Skeletal muscle tissue (tissue), 4 donors: ENCODE data around the gene ACVR1. TPM values are rescaled to one million over a fixed set of nuclear protein-coding genes. Genes with fewer than 3 reads are reported as not detected.

Experiments used
- H3K27ac ChIP-seq: one replicate; pipeline ENCODE4 v1.7.0; 2013; ENCODE audit warnings: mild to moderate bottlenecking, low read depth, low read length, inconsistent platforms
- H3K27me3 ChIP-seq, 3 donors: one replicate each; pipeline ENCODE4 v1.7.0; 2013; ENCODE audit warnings: low read length in 3 of 3; ENCODE audit not compliant: control insufficient read depth in 3 of 3, insufficient read depth in 3 of 3
- H3K36me3 ChIP-seq, 3 donors: one replicate each; pipeline ENCODE4 v1.7.0; 2013; ENCODE audit warnings: low read length in 3 of 3; ENCODE audit not compliant: control insufficient read depth in 3 of 3, insufficient read depth in 3 of 3
- H3K4me1 ChIP-seq, 3 donors: one replicate each; pipeline ENCODE4 v1.7.0; 2013; ENCODE audit warnings: low read length in 3 of 3, mild to moderate bottlenecking in 3 of 3; ENCODE audit not compliant: control insufficient read depth in 3 of 3, insufficient read depth in 3 of 3
- H3K4me3 ChIP-seq, 3 donors: one replicate each; pipeline ENCODE4 v1.7.0; 2013; ENCODE audit warnings: low read length in 3 of 3
- H3K9ac ChIP-seq, 3 donors: one replicate each; pipeline ENCODE4 v1.7.0; 2013; ENCODE audit warnings: low read length in 3 of 3, mild to moderate bottlenecking in 3 of 3, moderate library complexity in 2 of 3, low read depth in 1 of 3
- H3K9me3 ChIP-seq, 3 donors: one replicate each; pipeline ENCODE4 v1.7.0; 2013; ENCODE audit warnings: low read length in 3 of 3; ENCODE audit not compliant: control insufficient read depth in 3 of 3
- total RNA-seq: library from RNA; depleted of rRNA; stranded (reverse); fragments of >200 nt; gene quantifications from one replicate; pipeline ENCODE4 v1.2.3, GENCODE V29; 2014
- donor health status: Osteomylitis.

The ACVR1 gene
- total RNA-seq, 1 donor from 2014 or later, result 18.8 TPM

- Histone ChIP-seq H3K27me3 (no peaks in the 10 kb centered on the region), H3K9ac (no peak overlapping the region), H3K4me3 (no peak overlapping the region), H3K9me3 (no peaks in the 10 kb centered on the region), H3K27ac (no peak overlapping the region), H3K36me3 (no peaks in the 10 kb centered on the region), H3K4me1 (peaks cover 4 to 9% (median 7%) of the 10 kb centered on the region in 3 donors)
These were observed 29.0 kb upstream of the ACVR1 start for GRCh38 chr2:157905092-157905491.

GRCh38 chr2:157903626-157904025 lies 27.5 kb upstream of the ACVR1 start:
- Histone ChIP-seq H3K36me3 (no peaks in the 10 kb centered on the region), H3K9me3 (no peaks in the 10 kb centered on the region), H3K4me3 (peak overlapping the region in 1 of 3 donors; percentile 23), H3K9ac (no peak overlapping the region), H3K4me1 (peaks cover 4 to 10% (median 7%) of the 10 kb centered on the region in 3 donors), H3K27ac (no peak overlapping the region), H3K27me3 (no peaks in the 10 kb centered on the region)

- H3K27ac ChIP-seq, result no peak overlapping the region
- H3K27me3 ChIP-seq, result no peaks in the 10 kb centered on the region
- no peaks in the 10 kb centered on the region for H3K9me3 ChIP-seq
- no peaks in the 10 kb centered on the region for H3K36me3 ChIP-seq
- peak overlapping the region in 1 of 3 donors; percentile 23 for H3K4me3 ChIP-seq
- peaks cover 4 to 13% (median 7%) of the 10 kb centered on the region in 3 donors for H3K4me1 ChIP-seq
- H3K9ac ChIP-seq, result no peak overlapping the region
These were observed 27.0 kb upstream of the ACVR1 start for GRCh38 chr2:157903151-157903550.

DNA sequence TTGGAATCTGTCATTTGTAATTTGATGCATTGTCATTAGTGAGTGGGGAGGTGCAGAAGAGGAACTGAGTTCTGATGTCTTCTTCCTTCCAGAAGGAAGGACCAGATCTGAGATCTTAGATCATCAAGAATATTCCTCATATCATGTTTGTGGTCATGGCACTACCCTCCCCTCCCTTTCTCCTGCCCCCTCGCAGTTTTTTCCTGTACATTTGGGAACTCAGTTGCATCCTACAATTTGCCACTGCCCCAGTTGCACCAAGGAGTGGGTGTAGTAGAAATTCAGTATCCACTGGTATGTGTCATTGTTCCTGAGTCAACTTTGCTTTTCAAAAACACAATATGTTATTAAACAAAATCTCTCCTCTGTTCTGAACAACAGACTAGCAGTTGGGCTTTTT lies 26.6 kb upstream of the ACVR1 start:
- Histone ChIP-seq H3K27me3 (no peaks in the 10 kb centered on the region), H3K27ac (no peak overlapping the region), H3K4me3 (no peak overlapping the region), H3K4me1 (peaks cover 4 to 13% (median 7%) of the 10 kb centered on the region in 3 donors), H3K9ac (no peak overlapping the region), H3K9me3 (no peaks in the 10 kb centered on the region), H3K36me3 (no peaks in the 10 kb centered on the region)

GRCh38 chr2:157901325-157901724 lies 25.2 kb upstream of the ACVR1 start:
- peaks cover 4 to 13% (median 7%) of the 10 kb centered on the region in 3 donors for H3K4me1 ChIP-seq
- no peaks in the 10 kb centered on the region for H3K9me3 ChIP-seq
- no peak overlapping the region for H3K9ac ChIP-seq
- no peaks in the 10 kb centered on the region for H3K36me3 ChIP-seq
- no peak overlapping the region for H3K27ac ChIP-seq
- no peaks in the 10 kb centered on the region for H3K27me3 ChIP-seq
- no peak overlapping the region for H3K4me3 ChIP-seq

DNA sequence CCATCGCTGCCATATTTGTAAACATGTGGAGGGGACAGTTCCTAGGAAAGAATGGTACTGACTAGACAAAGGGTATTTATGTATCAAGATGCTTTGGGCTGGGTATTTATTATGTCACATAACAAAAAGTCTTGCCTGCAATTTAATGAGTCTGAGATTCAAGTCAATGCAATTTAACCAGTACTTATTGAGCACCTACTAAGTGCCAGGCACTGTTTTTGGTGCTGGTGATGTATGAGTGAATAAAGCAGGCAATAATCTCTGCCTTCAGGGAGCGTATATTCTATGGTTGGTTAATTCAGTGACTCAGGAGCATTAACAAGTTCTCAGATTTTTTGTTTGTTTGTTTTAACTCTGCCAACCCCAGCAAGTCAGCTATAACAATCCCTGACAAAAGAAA lies 24.6 kb upstream of the ACVR1 start:
- no peak overlapping the region for H3K4me3 ChIP-seq
- H3K27me3 ChIP-seq, result no peaks in the 10 kb centered on the region
- H3K4me1 ChIP-seq, result peaks cover 4 to 13% (median 7%) of the 10 kb centered on the region in 3 donors
- no peak overlapping the region for H3K9ac ChIP-seq
- H3K9me3 ChIP-seq, result no peaks in the 10 kb centered on the region
- no peaks in the 10 kb centered on the region for H3K36me3 ChIP-seq
- H3K27ac ChIP-seq, result no peak overlapping the region

GRCh38 chr2:157900203-157900602 lies 24.1 kb upstream of the ACVR1 start:
- Histone ChIP-seq H3K27ac (no peak overlapping the region), H3K4me1 (peaks cover 4 to 13% (median 7%) of the 10 kb centered on the region in 3 donors), H3K4me3 (no peak overlapping the region), H3K9ac (no peak overlapping the region), H3K9me3 (no peaks in the 10 kb centered on the region), H3K27me3 (no peaks in the 10 kb centered on the region), H3K36me3 (no peaks in the 10 kb centered on the region)

DNA sequence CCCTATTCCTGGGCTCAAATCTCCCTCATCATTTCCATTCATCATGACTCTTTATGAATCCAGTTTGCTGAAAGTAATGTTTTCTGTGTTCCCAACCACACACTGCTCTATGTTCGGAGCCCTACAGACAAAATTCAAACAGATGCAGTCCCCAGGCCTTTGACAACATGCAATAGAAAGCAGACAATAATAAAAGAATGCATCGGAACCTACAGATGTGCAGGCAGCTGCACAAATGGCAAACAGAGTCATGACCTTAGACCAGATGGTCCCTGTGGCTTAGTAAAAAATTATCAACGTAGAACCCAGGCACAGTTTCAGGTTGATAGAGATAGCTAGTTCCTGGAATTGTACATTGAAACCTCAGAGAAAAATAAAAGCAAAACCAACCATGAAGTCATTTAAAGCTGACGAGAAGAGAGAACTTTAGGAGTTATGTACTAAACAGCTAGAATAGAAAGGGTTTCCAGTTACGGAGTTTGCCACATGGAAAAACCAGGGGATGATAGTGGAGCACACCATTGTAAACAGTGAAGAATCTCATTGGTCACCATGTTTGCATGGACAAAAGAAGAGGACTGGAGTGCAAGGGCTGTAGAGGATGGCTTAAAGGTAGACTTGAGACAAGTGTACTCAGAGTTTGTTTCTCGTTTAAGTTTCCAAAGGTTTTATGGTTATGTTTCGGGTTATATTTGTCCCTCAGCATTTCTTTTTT lies 23.2 kb upstream of the ACVR1 start:
- Histone ChIP-seq H3K9me3 (no peaks in the 10 kb centered on the region), H3K36me3 (no peaks in the 10 kb centered on the region), H3K4me1 (peaks cover 4 to 13% (median 7%) of the 10 kb centered on the region in 3 donors), H3K9ac (no peak overlapping the region), H3K27me3 (no peaks in the 10 kb centered on the region), H3K4me3 (no peak overlapping the region), H3K27ac (no peak overlapping the region)

- H3K27ac ChIP-seq, result no peak overlapping the region
- no peaks in the 10 kb centered on the region for H3K36me3 ChIP-seq
- peaks cover 2 to 12% (median 6%) of the 10 kb centered on the region in 3 donors for H3K4me1 ChIP-seq
These were observed 22.5 kb upstream of the ACVR1 start for GRCh38 chr2:157898591-157898996.

GRCh38 chr2:157897106-157897971 lies 21.2 kb upstream of the ACVR1 start:
- H3K36me3 ChIP-seq, result no peaks in the 10 kb centered on the region
- H3K27ac ChIP-seq, result no peak overlapping the region
- H3K9ac ChIP-seq, result no peak overlapping the region
- no peak overlapping the region for H3K4me3 ChIP-seq
- no peaks in the 10 kb centered on the region for H3K27me3 ChIP-seq
- H3K9me3 ChIP-seq, result no peaks in the 10 kb centered on the region
- peaks cover 0 to 5% (median 0%) of the 10 kb centered on the region in 3 donors for H3K4me1 ChIP-seq

More at GRCh38 chr2:157898591-157898996, 22.5 kb upstream of the ACVR1 start:
- Histone ChIP-seq H3K4me3 (no peak overlapping the region), H3K9me3 (no peaks in the 10 kb centered on the region), H3K9ac (no peak overlapping the region), H3K27me3 (no peaks in the 10 kb centered on the region)
